ENCODE measurements around the gene NAALAD2.

Gene NAALAD2

GRCh38 chr11:90168571-90168970 lies 34.1 kb downstream of the NAALAD2 start:
- Histone ChIP-seq H3K4me3 (ENCODE audit: insufficient read depth, low read length, poor library complexity, severe bottlenecking) (no peak overlapping the region), H3K4me2 (ENCODE audit: low read depth, low read length, poor library complexity, severe bottlenecking) (no peak overlapping the region), H3K9me3 (ENCODE audit: insufficient read depth, low read length) (no peaks in the 10 kb centered on the region), H3K27me3 (ENCODE audit: low read length) (no peaks in the 10 kb centered on the region), H3K36me3 (ENCODE audit: low read length) (no peaks in the 10 kb centered on the region), H3K27ac (ENCODE audit: low read depth, low read length) (no peak overlapping the region), H3K9me2 (replicated peaks; ENCODE audit: insufficient read depth, low read length) (no peaks in the 10 kb centered on the region), H3F3A (ENCODE audit: insufficient read depth) (no peaks in the 10 kb centered on the region), H3K9ac (ENCODE audit: low read length) (no peak overlapping the region), H4K20me1 (ENCODE audit: low read depth, low read length) (no peaks in the 10 kb centered on the region), H3K79me2 (ENCODE audit: insufficient read depth, low read length) (no peaks in the 10 kb centered on the region), H2AFZ (ENCODE audit: low read depth, low read length, severe bottlenecking) (no peak overlapping the region)
- TF ChIP-seq EZH2phosphoT487 (conservative IDR thresholded peaks at IDR 0.05; ENCODE audit: low read length) (no peak), CTCF (IDR thresholded peaks at IDR 0.05; ENCODE audit: insufficient read depth, low read length, poor library complexity, severe bottlenecking) (no peak)

GRCh38 chr11:90171359-90171758 lies 36.9 kb downstream of the NAALAD2 start:
- Histone ChIP-seq H3K9me3 (ENCODE audit: insufficient read depth, low read length) (no peaks in the 10 kb centered on the region), H3F3A (ENCODE audit: insufficient read depth) (no peaks in the 10 kb centered on the region), H3K4me3 (ENCODE audit: insufficient read depth, low read length, poor library complexity, severe bottlenecking) (no peak overlapping the region), H4K20me1 (ENCODE audit: low read depth, low read length) (no peaks in the 10 kb centered on the region), H3K9me2 (replicated peaks; ENCODE audit: insufficient read depth, low read length) (no peaks in the 10 kb centered on the region), H3K36me3 (ENCODE audit: low read length) (no peaks in the 10 kb centered on the region), H3K79me2 (ENCODE audit: insufficient read depth, low read length) (no peaks in the 10 kb centered on the region), H3K4me2 (ENCODE audit: low read depth, low read length, poor library complexity, severe bottlenecking) (no peak overlapping the region), H3K9ac (ENCODE audit: low read length) (no peak overlapping the region), H2AFZ (ENCODE audit: low read depth, low read length, severe bottlenecking) (no peak overlapping the region), H3K27me3 (ENCODE audit: low read length) (no peaks in the 10 kb centered on the region), H3K27ac (ENCODE audit: low read depth, low read length) (no peak overlapping the region)
- TF ChIP-seq EZH2phosphoT487 (conservative IDR thresholded peaks at IDR 0.05; ENCODE audit: low read length) (no peak), CTCF (IDR thresholded peaks at IDR 0.05; ENCODE audit: insufficient read depth, low read length, poor library complexity, severe bottlenecking) (no peak)

- H3K36me3 ChIP-seq (ENCODE audit: low read length): no peaks in the 10 kb centered on the region
- no peak overlapping the region for H3K4me2 ChIP-seq (ENCODE audit: low read depth, low read length, poor library complexity, severe bottlenecking)
- TF ChIP-seq CTCF (IDR thresholded peaks at IDR 0.05; ENCODE audit: insufficient read depth, low read length, poor library complexity, severe bottlenecking) (no peak), EZH2phosphoT487 (conservative IDR thresholded peaks at IDR 0.05; ENCODE audit: low read length) (no peak)
- H4K20me1 ChIP-seq (ENCODE audit: low read depth, low read length): no peaks in the 10 kb centered on the region
- no peak overlapping the region for H3K4me3 ChIP-seq (ENCODE audit: insufficient read depth, low read length, poor library complexity, severe bottlenecking)
- H3K79me2 ChIP-seq (ENCODE audit: insufficient read depth, low read length): no peaks in the 10 kb centered on the region
- H3K9me3 ChIP-seq (ENCODE audit: insufficient read depth, low read length): no peaks in the 10 kb centered on the region
- H3K27me3 ChIP-seq (ENCODE audit: low read length): no peaks in the 10 kb centered on the region
- H2AFZ ChIP-seq (ENCODE audit: low read depth, low read length, severe bottlenecking): no peak overlapping the region
- no peak overlapping the region for H3K27ac ChIP-seq (ENCODE audit: low read depth, low read length)
- no peaks in the 10 kb centered on the region for H3F3A ChIP-seq (ENCODE audit: insufficient read depth)
- no peaks in the 10 kb centered on the region for H3K9me2 ChIP-seq (replicated peaks; ENCODE audit: insufficient read depth, low read length)
- no peak overlapping the region for H3K9ac ChIP-seq (ENCODE audit: low read length)
These were observed 41.6 kb downstream of the NAALAD2 start for GRCh38 chr11:90176069-90176468.
